SK-N-SH (cell line): ENCODE measurements around the gene NAPA. TPM values are rescaled to one million over a fixed set of nuclear protein-coding genes. Genes with fewer than 3 reads are reported as not detected.

Experiments used
- CTCF ChIA-PET: fragments of 300-600, 350-600 bp; formaldehyde crosslinking; extraction: SDS; loops from one replicate; lab custom pipeline; 2021; lab: Yijun Ruan, JAX
- POLR2A ChIA-PET: fragments of 350-600 bp; sonication (Branson Sonifier 250); formaldehyde crosslinking; extraction: SDS; loops from one replicate; lab custom pipeline; 2020; ENCODE audit warnings: antibody characterized with exemption, inconsistent platforms; lab: Yijun Ruan, JAX
- DNase-seq: peaks from one replicate; pipeline ENCODE4 v3.0.0; 2012
- H2AFZ ChIP-seq: fragments of 200-600 bp; sonication (generic); 2 replicates; pipeline ENCODE4 v1.8.1; 2016; ENCODE audit warnings: antibody characterized with exemption, mild to moderate bottlenecking, low read depth
- H3F3A ChIP-seq: fragments of 200-600 bp; sonication (generic); replicated peaks from 2 replicates; pipeline ENCODE3; 2016; ENCODE audit warnings: antibody characterized with exemption, mild to moderate bottlenecking; ENCODE audit not compliant: insufficient read depth
- H3K27ac ChIP-seq, 2 experiments: fragments of 200-500 bp in 1 of 2; fragments of 200-600 bp in 1 of 2; sonication (Bioruptor generic) in 1 of 2; sonication (generic), shearing (Covaris generic) in 1 of 2; 2 replicates each; pipeline versions ENCODE4 v1.5.1 to v1.6.1; 2014 to 2016; ENCODE audit warnings: low read depth in 2 of 2, inconsistent platforms in 1 of 2, low read length in 1 of 2, mild to moderate bottlenecking in 1 of 2, mixed read lengths in 1 of 2
- H3K27me3 ChIP-seq: fragments of 200-600 bp; sonication (generic), shearing (Covaris generic); 2 replicates; pipeline ENCODE4 v1.6.1; 2016; ENCODE audit warnings: mixed run types; ENCODE audit not compliant: insufficient read depth
- H3K36me3 ChIP-seq, 2 experiments: fragments of 200-500 bp in 1 of 2; fragments of 200-600 bp in 1 of 2; sonication (Bioruptor generic) in 1 of 2; sonication (generic) in 1 of 2; replicated peaks in 1 of 2; 2 replicates each; pipeline versions ENCODE3 to v1.5.1; 2014 to 2016; ENCODE audit warnings: low read length in 1 of 2, mild to moderate bottlenecking in 1 of 2; ENCODE audit not compliant: insufficient read depth in 2 of 2, control insufficient read depth in 1 of 2
- H3K4me1 ChIP-seq, 2 experiments: fragments of 200-500 bp in 1 of 2; fragments of 200-600 bp in 1 of 2; sonication (Bioruptor generic) in 1 of 2; sonication (generic), shearing (Covaris generic) in 1 of 2; 2 replicates each; pipeline versions ENCODE4 v1.5.1 to v1.6.1; 2014 to 2016; ENCODE audit warnings: low read depth in 1 of 2, low read length in 1 of 2, mixed run types in 1 of 2; ENCODE audit not compliant: insufficient read depth in 2 of 2, control insufficient read depth in 1 of 2
- H3K4me2 ChIP-seq: fragments of 200-600 bp; sonication (generic), shearing (Covaris generic); 2 replicates; pipeline ENCODE4 v1.6.1; 2017; ENCODE audit warnings: mixed run types
- H3K4me3 ChIP-seq, 2 experiments: fragments of 200-500 bp in 1 of 2; fragments of 200-600 bp in 1 of 2; sonication (Bioruptor generic) in 1 of 2; sonication (generic), shearing (Covaris generic) in 1 of 2; 2 replicates each; pipeline versions ENCODE4 v1.5.1 to v1.8.1; 2014 to 2016; ENCODE audit warnings: low read depth in 2 of 2, inconsistent platforms in 1 of 2, low read length in 1 of 2, mild to moderate bottlenecking in 1 of 2, mixed read lengths in 1 of 2, moderate library complexity in 1 of 2
- H3K79me2 ChIP-seq: fragments of 200-600 bp; sonication (generic); 2 replicates; pipeline ENCODE4 v1.8.1; 2017; ENCODE audit warnings: mild to moderate bottlenecking; ENCODE audit not compliant: insufficient read depth
- H3K9ac ChIP-seq: fragments of 200-600 bp; sonication (generic); 2 replicates; pipeline ENCODE4 v1.6.1; 2017; ENCODE audit warnings: mixed run types
- H3K9me2 ChIP-seq: fragments of 200-600 bp; sonication (generic); 2 replicates; pipeline ENCODE4 v1.6.1; 2017; ENCODE audit warnings: mixed run types
- H3K9me3 ChIP-seq: fragments of 200-600 bp; sonication (generic); 2 replicates; pipeline ENCODE4 v1.6.1; 2017; ENCODE audit warnings: mixed run types, mild to moderate bottlenecking, moderate library complexity
- H4K20me1 ChIP-seq: fragments of 200-600 bp; sonication (generic); 2 replicates; pipeline ENCODE4 v1.6.1; 2017; ENCODE audit warnings: mild to moderate bottlenecking, mixed run types; ENCODE audit not compliant: insufficient read depth
- EZH2phosphoT487 ChIP-seq: fragments of 200-600 bp; sonication (generic); IDR thresholded peaks from 2 replicates; pipeline ENCODE4 v1.6.1; 2017; ENCODE audit warnings: low read depth, mixed run types, mild to moderate bottlenecking, antibody characterized with exemption, moderate library complexity, borderline replicate concordance
- FOXM1 ChIP-seq: IDR thresholded peaks from 2 replicates; pipeline ENCODE4 v1.4.0; 2012; ENCODE audit warnings: low read depth, mild to moderate bottlenecking
- GABPA ChIP-seq: IDR thresholded peaks from 2 replicates; pipeline ENCODE4 v1.4.0; 2012; ENCODE audit warnings: low read depth, mild to moderate bottlenecking
- GATA2 ChIP-seq: sonication (generic); formaldehyde crosslinking; IDR thresholded peaks from 2 replicates; pipeline ENCODE4 v1.5.0; 2020; ENCODE audit warnings: mild to moderate bottlenecking, missing genetic modification reagents
- JUND ChIP-seq: IDR thresholded peaks from 2 replicates; pipeline ENCODE4 v1.4.0; 2012
- MAX ChIP-seq: IDR thresholded peaks from 2 replicates; pipeline ENCODE4 v1.4.0; 2012; ENCODE audit warnings: low read depth
- NFIC ChIP-seq: IDR thresholded peaks from 2 replicates; pipeline ENCODE4 v1.4.0; 2012; ENCODE audit warnings: borderline replicate concordance
- RAD21 ChIP-seq: IDR thresholded peaks from 2 replicates; pipeline ENCODE4 v1.6.1; 2012; ENCODE audit warnings: mild to moderate bottlenecking, low read length
- TCF12 ChIP-seq: IDR thresholded peaks from 2 replicates; pipeline ENCODE4 v1.4.0; 2012
- TEAD4 ChIP-seq: IDR thresholded peaks from 2 replicates; pipeline ENCODE4 v1.4.0; 2012; ENCODE audit warnings: mild to moderate bottlenecking, borderline replicate concordance; ENCODE audit not compliant: insufficient read depth
- USF1 ChIP-seq: IDR thresholded peaks from 2 replicates; pipeline ENCODE4 v1.4.0; 2012; ENCODE audit warnings: low read depth, borderline replicate concordance
- YY1 ChIP-seq: IDR thresholded peaks from 2 replicates; pipeline ENCODE4 v1.4.0; 2012; ENCODE audit warnings: low read depth, mild to moderate bottlenecking
- WGBS: methylation state at CpG from one replicate; pipeline ENCODE4 v1.1.6; 2017; ENCODE audit warnings: low lambda C conversion rate; 5-methylcytosine and 5-hydroxymethylcytosine counted together
- polyA plus RNA-seq, 3 experiments: library from polyadenylated mRNA; depleted of rRNA; stranded (reverse); fragments of >200 nt; gene quantifications; 2 replicates each; pipeline ENCODE4 v1.2.3, GENCODE V29; 2012
- TF ChIP-seq, protein P1 (sequence below): fragments of 150-350 bp; IDR thresholded peaks from 2 replicates; pipeline ENCODE4 v1.6.1; 2016; ENCODE audit warnings: mild to moderate bottlenecking, low read depth, low read length

Gene NAPA
- polyA plus RNA-seq, 1 of the 3 experiments (the other 2 are of a cell fraction) = 84.1 TPM

DNA sequence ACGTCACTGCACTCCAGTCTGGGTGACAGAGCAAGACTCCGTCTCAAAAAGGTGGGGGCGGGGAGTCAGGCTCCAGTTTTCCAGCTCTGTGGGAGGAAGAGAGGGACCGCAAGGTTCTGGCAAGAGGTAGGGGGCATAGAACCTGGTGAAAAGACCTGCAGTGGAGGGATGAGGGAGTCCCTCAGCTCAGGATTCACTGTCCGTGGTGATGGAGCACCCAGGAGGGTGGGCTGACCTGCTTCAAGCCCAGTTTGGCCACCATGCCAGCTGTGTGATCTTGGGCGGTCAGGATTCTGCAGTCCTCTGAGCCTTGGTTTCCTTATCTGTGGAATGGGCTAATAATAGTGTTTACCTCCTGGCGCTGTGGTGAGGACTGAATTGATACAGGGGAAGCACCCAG is 64.4 kb downstream of the NAPA start (continued):
- TF ChIP-seq TEAD4 (no peak), FOXM1 (no peak)

- 70% methylated on average over 9 of the region's 9 CpGs for WGBS
- H3K27me3 ChIP-seq = no peaks in the 10 kb centered on the region; the same call in 1 of the 2 replicates
- no peak for DNase-seq
These were observed 66.5 kb downstream of the NAPA start for GRCh38 chr19:47448360-47448727.

More at GRCh38 chr19:47448360-47448727, 66.5 kb downstream of the NAPA start:
- no peaks in the 10 kb centered on the region for H3K9me3 ChIP-seq
- peaks cover 0 to 9% of the 10 kb centered on the region in 2 experiments; a peak in 2 of 4 replicates for H3K4me1 ChIP-seq
- H3K9me2 ChIP-seq = no peaks in the 10 kb centered on the region
- POLR2A ChIA-PET = interaction anchor here (1.2 to 1.6 kb wide), 3 partner anchors 9 to 59 kb away, joined by 3 to 5 read pairs (median 3); no protein-coding TSS in a partner anchor
- no peak overlapping the region for H3K9ac ChIP-seq
- CTCF ChIA-PET = interaction anchor here (1.0 to 8.4 kb wide), 7 partner anchors 13 to 250 kb away, joined by 3 to 80 read pairs (median 5); partner anchors contain the start of gene NAPA
- no peak overlapping the region for H3K4me3 ChIP-seq
- no peak overlapping the region for H3K27ac ChIP-seq
- TF ChIP-seq RAD21 (no peak), TCF12 (no peak), GATA2 (CRISPR knock-in tag) (no peak), USF1 (no peak), JUND (no peak), MAX (no peak), EZH2phosphoT487 (no peak), GABPA (no peak), NFIC (no peak), YY1 (no peak)
- TF ChIP-seq, protein P1, sequence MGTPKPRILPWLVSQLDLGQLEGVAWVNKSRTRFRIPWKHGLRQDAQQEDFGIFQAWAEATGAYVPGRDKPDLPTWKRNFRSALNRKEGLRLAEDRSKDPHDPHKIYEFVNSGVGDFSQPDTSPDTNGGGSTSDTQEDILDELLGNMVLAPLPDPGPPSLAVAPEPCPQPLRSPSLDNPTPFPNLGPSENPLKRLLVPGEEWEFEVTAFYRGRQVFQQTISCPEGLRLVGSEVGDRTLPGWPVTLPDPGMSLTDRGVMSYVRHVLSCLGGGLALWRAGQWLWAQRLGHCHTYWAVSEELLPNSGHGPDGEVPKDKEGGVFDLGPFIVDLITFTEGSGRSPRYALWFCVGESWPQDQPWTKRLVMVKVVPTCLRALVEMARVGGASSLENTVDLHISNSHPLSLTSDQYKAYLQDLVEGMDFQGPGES = no peak
- H3F3A ChIP-seq = peaks cover 4% of the 10 kb centered on the region
- 0 out of 2 replicates have a peak, but pooled peaks cover 3% of the 10 kb centered on the region for H4K20me1 ChIP-seq
- H2AFZ ChIP-seq = no peak overlapping the region
- no peaks in the 10 kb centered on the region for H3K36me3 ChIP-seq
- H3K79me2 ChIP-seq = no peaks in the 10 kb centered on the region
- H3K4me2 ChIP-seq = no peak overlapping the region
